Measurements from ENCODE around the gene PLIN5. TPM values are rescaled to one million over a fixed set of nuclear protein-coding genes. Genes with fewer than 3 reads are reported as not detected.

PLIN5 gene
- total and polyA plus RNA-seq, 2 of the 8 experiments (the other 6 are each of a cell fraction or from before 2014, with no cell fraction given): 2.0 to 2.5 TPM

GRCh38 chr19:4517451-4518057 is 17.5 kb downstream of the PLIN5 start:
- Histone ChIP-seq H3K23ac (ENCODE audit: insufficient read length) (no peak overlapping the region), H3K9ac (replicated peaks in 1 of 4; ENCODE audit: extremely low read depth in 1 of 4, low read depth in 3 of 4, low read length in 3 of 4) (no peak overlapping the region), H3K79me2 (ENCODE audit: control insufficient read depth in 1 of 2, insufficient read depth in 2 of 2, low read length in 2 of 2) (no peaks in the 10 kb centered on the region), H3K27me3 (replicated peaks in 1 of 4; ENCODE audit: control insufficient read depth in 3 of 4, extremely low read depth in 1 of 4, insufficient read depth in 3 of 4, low read length in 3 of 4) (peaks cover 2 to 35% (median 25%) of the 10 kb centered on the region in 4 experiments; a peak in 6 of 7 replicates), H3K4ac (replicated peaks; ENCODE audit: insufficient read length, low read depth, low read length) (no peak overlapping the region), H2BK12ac (ENCODE audit: low read depth, low read length) (no peak overlapping the region), H3K4me1 (replicated peaks in 1 of 4; ENCODE audit: control insufficient read depth in 3 of 4, insufficient read depth in 4 of 4, low read length in 3 of 4) (peaks cover 0 to 3% (median under 1%) of the 10 kb centered on the region in 4 experiments; a peak in 2 of 7 replicates), H2AFZ (ENCODE audit: low read length) (no peak overlapping the region), H2BK5ac (ENCODE audit: low read depth, low read length) (no peak overlapping the region), H3K4me3 (ENCODE audit: extremely low read depth in 1 of 4, insufficient read depth in 2 of 4, low read depth in 3 of 4, low read length in 4 of 4) (no peak overlapping the region), H2BK20ac (ENCODE audit: low read length) (no peak overlapping the region), H3K56ac (replicated peaks; ENCODE audit: insufficient read length, low read depth, low read length) (no peak overlapping the region), H4K5ac (ENCODE audit: insufficient read length, low read depth, low read length) (no peak overlapping the region), H4K91ac (replicated peaks; ENCODE audit: insufficient read length, low read length) (no peak overlapping the region), H3K14ac (ENCODE audit: insufficient read length) (no peak overlapping the region), H4K20me1 (replicated peaks in 1 of 2; ENCODE audit: control insufficient read depth in 1 of 2, insufficient read depth in 2 of 2, low read length in 2 of 2) (no peaks in the 10 kb centered on the region), H3K4me2 (ENCODE audit: insufficient read depth in 1 of 2, low read depth in 2 of 2, low read length in 2 of 2) (no peak overlapping the region), H3K23me2 (ENCODE audit: low read depth, low read length) (no peaks in the 10 kb centered on the region), H3K27ac (ENCODE audit: low read depth, low read length) (no peak overlapping the region), H3K18ac (ENCODE audit: extremely low read depth, low read length) (no peak overlapping the region), H3K36me3 (ENCODE audit: control insufficient read depth in 2 of 4, insufficient read depth in 4 of 4, low read length in 3 of 4) (no peaks in the 10 kb centered on the region), H3K9me3 (ENCODE audit: insufficient read depth in 2 of 2, low read depth in 1 of 2, low read length in 1 of 2) (no peaks in the 10 kb centered on the region), H4K8ac (ENCODE audit: extremely low read depth, insufficient read depth, low read length) (no peak overlapping the region), H2BK120ac (replicated peaks; ENCODE audit: low read depth, low read length) (no peak overlapping the region), H2AK5ac (ENCODE audit: low read depth, low read length) (no peak overlapping the region), H2BK15ac (ENCODE audit: low read length) (no peak overlapping the region), H3K79me1 (ENCODE audit: low read depth, low read length) (no peaks in the 10 kb centered on the region)
- ChIA-PET CTCF (ENCODE audit: partially characterized antibody) (interaction anchor here (0.7 to 5.8 kb wide), 10 partner anchors 9 to 118 kb away, joined by 3 to 62 read pairs (median 3); partner anchors contain the start of genes PLIN5 and SEMA6B), POLR2A (ENCODE audit: partially characterized antibody) (interaction anchor here (0.6 to 3.9 kb wide), 12 partner anchors 7 to 108 kb away, joined by 3 to 27 read pairs (median 4); partner anchors contain the start of genes LRG1 and PLIN5)
- DNase-seq (ENCODE audit: low read depth in 1 of 2, low spot score in 2 of 2): no peak
- 89% methylated on average over 19 of the region's 24 CpGs; no CpG with 5 or more reads in 1 of the 2 experiments for WGBS, 2 experiments (ENCODE audit: extremely low coverage in 1 of 2, insufficient coverage in 1 of 2, insufficient read length in 1 of 2, insufficient replicate concordance in 2 of 2, low coverage in 1 of 2, low lambda C conversion rate in 2 of 2, missing lambda C conversion rate in 1 of 2)
- FAIRE-seq: no peak
- TF ChIP-seq RNF2 (IDR thresholded peaks at IDR 0.05; ENCODE audit: borderline replicate concordance, low read depth, low read length, missing control alignments, poor library complexity, severe bottlenecking) (no peak), SP4 (IDR thresholded peaks at IDR 0.05; ENCODE audit: low read length) (no peak), ASH2L (IDR thresholded peaks at IDR 0.05; ENCODE audit: low read length) (no peak), KDM5A (IDR thresholded peaks at IDR 0.05; ENCODE audit: low read length) (no peak), RAD21 (IDR thresholded peaks at IDR 0.05 in 1 of 2, conservative IDR thresholded peaks at IDR 0.05 in 1 of 2; ENCODE audit: low read depth in 2 of 2, low read length in 2 of 2) (no peak), PHF8 (conservative IDR thresholded peaks at IDR 0.05; ENCODE audit: low read depth, low read length) (no peak), SRF (IDR thresholded peaks at IDR 0.05; ENCODE audit: low read depth, low read length) (no peak), POU5F1 (IDR thresholded peaks at IDR 0.05; ENCODE audit: low read depth, low read length) (no peak), KDM1A (IDR thresholded peaks at IDR 0.05; ENCODE audit: borderline replicate concordance, low read length) (no peak), EP300 (IDR thresholded peaks at IDR 0.05; ENCODE audit: borderline replicate concordance in 1 of 2, low read depth in 2 of 2, low read length in 2 of 2) (no peak), USF2 (IDR thresholded peaks at IDR 0.05; ENCODE audit: low read length) (no peak)
